ENCODE results near the gene DENND1A.

Gene DENND1A

DNA sequence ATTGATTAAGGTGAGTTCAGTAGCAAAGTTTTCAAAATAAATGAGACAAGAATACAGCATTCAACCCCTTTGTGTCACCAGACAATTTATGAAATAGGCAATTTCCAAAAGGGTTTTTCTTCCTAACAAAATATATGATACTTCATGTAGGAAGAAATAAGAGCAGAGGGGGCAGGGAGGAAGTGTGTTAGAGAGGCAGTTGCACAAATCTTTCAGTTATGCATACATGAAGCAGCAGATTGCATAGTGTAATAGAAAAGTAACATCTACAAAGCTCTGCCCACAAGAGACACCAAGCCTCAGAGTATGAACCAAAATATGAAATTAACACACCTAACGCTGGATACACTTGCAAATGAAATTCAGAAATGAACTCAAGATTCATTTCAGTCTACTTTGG lies 157.0 kb downstream of the DENND1A start:
- DNase-seq (ENCODE audit: low spot score) = no peak

DNA sequence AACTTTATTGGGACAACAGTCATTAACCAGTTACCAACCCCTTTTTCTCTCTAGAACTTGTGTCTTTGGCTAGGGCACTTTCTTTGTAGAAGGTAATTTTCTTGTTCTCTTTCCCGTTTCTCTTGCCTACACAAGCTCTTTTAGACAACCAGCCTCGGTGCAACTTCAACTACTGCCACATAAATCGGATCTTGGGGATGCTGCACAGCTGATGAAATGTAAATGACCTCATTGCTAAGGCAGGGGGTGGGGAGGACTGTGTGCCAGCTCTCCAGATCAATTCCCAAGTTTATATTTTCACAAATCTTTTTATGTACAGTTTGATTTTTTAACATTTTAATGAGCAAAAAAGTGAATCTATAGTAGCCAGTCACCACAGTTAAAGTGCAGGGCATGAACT lies 157.6 kb downstream of the DENND1A start:
- DNase-seq (ENCODE audit: low spot score) = no peak

DNA sequence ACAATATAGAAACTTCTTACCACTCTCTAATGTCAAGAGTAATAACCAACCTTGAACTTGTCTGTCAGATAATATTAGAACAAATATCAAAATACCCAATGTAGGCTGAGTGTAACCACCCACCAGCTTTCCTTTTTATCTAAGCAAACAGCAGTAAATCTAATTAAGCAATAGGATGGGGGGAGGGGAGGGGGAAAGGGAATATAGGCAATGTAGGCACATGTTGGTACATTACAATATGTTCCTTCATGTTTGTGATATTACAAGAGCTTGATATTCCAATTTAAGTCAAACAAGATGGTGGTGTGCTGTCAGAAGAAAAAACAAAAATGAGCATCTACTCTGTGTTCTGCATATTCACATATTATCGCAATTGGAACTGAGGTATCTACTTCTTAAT lies 158.2 kb downstream of the DENND1A start:
- DNase-seq (ENCODE audit: low spot score) = no peak

- DNase-seq (ENCODE audit: low spot score) = no peak
Observed at GRCh38 chr9:123769719-123770118, 160.2 kb downstream of the DENND1A start.

- no peak for DNase-seq (ENCODE audit: low spot score)
Observed at GRCh38 chr9:123763910-123764588, 165.9 kb downstream of the DENND1A start.

GRCh38 chr9:123761905-123762605 lies 167.9 kb downstream of the DENND1A start:
- no peak for DNase-seq (ENCODE audit: low spot score)

DNA sequence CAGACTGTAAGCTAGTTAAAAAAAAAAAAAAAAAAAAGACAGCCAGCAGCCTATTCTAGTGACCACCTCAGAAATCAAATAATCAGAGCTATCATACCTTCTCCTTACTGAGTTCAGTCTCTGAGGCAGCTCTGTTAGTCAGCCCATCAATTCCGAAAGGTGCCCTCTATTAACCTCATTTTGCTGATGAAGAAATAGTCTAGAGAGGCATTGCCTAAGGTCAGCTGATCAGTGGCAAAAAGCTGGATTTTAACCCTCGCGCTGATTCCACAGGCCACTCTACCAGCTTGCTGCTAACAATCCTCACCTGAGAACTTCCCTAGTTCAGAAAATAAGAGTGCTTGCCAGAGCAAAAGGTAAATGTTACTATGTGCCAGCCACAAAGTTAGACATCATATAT lies 172.0 kb downstream of the DENND1A start:
- DNase-seq (ENCODE audit: low spot score) = no peak

DNA sequence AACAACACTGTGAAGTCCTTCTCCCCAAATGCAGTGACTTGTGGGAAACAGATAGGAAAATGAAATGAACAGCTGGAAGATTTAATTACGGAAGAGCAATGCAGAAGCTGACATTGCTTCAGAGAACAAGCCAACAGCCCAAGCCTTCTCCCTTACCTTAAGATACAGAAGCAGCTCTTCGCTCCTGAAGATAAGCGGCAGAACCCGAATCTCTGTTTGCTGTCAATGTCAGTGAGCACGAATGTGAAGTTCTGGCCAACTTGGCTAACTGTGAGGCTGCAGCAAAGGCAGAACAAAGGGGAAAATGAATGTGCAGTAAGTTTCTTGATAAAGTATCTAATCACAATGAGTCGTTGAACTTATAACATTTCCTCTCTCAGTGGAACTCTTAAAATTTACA lies 172.4 kb downstream of the DENND1A start:
- no peak for DNase-seq (ENCODE audit: low spot score)

GRCh38 chr9:123756484-123757106 lies 173.3 kb downstream of the DENND1A start:
- no peak for DNase-seq (ENCODE audit: low spot score)

DNA sequence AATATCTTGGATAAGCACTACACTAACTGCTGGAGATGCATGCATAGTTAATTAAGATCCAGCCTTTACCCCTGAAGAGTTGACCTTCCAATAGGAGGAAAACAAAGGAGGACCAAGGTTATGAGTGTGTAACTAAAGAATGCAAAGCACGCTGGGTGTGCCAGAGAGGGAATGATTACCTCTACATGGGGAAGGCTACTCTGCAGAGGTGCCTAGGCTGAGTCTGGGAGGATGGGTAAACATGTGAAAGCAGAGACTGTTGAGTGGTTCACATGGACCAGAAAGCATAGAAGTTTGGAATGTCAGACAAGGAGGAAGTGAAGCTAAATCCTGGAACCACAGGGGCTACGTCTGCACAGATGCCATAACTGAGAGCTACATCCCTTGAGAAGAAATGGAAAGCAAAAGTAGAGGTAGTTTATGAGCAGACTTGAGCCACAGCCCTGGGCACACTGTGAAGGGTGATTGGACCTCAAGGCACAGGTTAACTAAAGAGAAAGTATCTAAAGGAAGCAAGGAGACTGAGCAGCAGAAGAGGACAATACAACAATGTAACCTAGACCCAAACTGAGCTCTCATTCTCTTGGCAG lies 176.2 kb downstream of the DENND1A start:
- no peak for DNase-seq (ENCODE audit: low spot score)

DNA sequence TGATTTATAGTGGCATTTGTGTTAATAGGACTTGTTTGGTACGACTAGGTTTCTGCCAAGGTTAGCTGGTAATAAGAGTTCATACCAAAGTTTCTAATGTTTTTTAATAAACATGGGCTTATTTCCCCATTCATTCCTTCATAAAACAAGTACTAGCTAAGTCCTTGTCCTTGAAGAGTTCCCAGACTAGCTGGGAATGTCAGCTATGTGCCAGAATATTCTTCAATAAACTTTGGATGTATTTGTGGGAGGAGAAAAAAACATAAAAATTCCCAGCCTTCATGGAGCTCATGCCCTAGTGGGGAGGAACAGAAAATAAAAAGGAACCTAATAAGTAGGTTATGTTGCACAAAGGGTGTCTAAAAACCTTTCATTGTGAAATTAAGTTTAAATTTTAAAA lies 176.9 kb downstream of the DENND1A start:
- no peak for DNase-seq (ENCODE audit: low spot score)

DNA sequence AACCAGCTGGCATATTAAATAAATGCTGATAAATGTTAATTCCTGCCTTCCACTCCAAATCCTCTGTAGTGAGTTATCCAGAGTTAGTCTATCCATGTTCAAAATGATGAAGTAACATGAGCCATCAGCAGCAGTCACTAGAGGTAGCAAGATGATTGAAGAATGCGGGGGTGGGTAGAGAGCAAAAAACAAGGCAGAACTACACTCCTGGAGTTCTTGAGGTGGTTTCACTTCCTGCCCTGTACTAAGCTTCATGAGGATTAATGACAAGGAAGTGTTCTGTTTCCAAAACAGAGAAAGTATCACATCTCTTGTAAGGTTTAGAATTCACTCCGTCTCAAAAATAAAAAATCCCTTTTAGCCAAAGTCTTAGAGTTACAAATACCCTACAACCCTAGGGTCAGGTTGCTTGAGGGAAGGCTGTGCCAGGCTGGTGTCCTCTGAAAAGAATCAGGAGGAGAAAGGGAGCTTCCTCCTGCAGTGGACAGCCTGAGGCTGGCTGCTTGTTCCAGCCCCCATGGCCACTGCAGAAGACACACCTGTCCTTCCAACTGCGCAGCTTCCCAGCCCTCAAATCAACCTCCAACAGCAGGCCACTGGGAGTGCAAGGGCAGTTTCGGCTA lies 180.2 kb downstream of the DENND1A start:
- peak; percentile 1 for DNase-seq (ENCODE audit: low spot score)

- no peak for DNase-seq (ENCODE audit: low spot score)
Observed at GRCh38 chr9:123746765-123747164, 183.2 kb downstream of the DENND1A start.

DNA sequence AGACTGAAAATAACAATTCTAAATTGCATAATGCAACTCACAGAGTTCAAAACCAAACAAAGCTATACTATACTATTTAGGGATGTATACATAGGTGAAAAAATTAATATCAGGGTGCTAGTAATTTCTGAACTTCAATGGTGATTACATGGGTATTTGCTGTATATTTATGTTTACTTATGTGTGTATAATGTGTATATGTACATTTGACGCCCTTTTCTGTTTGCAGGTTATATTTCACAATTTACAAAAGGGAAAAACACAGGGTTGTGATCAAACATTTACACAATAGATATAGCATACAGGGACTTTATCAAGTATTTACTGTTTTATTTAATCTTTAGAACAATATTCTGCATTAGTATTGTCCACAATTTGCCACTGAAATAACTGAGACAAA lies 184.0 kb downstream of the DENND1A start:
- DNase-seq (ENCODE audit: low spot score) = no peak

- DNase-seq (ENCODE audit: low spot score) = no peak
Observed at GRCh38 chr9:123745451-123745850, 184.5 kb downstream of the DENND1A start.

GRCh38 chr9:123743737-123744136 lies 186.2 kb downstream of the DENND1A start:
- no peak for DNase-seq (ENCODE audit: low spot score)

GRCh38 chr9:123742009-123742767 lies 187.7 kb downstream of the DENND1A start:
- no peak for DNase-seq (ENCODE audit: low spot score)

GRCh38 chr9:123741214-123741613 lies 188.7 kb downstream of the DENND1A start:
- no peak for DNase-seq (ENCODE audit: low spot score)

GRCh38 chr9:123739902-123740301 lies 190.0 kb downstream of the DENND1A start:
- DNase-seq (ENCODE audit: low spot score) = no peak

DNA sequence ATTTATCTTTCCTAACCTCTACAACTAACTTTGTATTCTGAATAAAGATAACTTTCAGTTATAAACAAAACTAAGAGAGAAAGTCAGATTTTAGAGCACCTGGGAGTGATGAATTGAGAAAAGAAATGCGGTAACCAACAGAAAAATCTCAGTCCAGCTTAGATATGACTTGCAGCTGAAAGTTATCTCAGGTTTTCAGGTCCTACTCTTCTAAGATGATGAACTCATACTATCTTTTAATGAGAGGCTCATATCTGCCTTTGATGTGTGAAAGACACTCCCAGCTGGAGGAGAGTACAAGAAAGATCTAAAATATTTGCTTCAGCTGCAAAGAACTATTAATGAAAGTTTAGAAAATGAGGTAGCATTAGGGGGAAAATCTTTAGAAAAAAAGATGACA lies 190.5 kb downstream of the DENND1A start:
- no peak for DNase-seq (ENCODE audit: low spot score)

DNA sequence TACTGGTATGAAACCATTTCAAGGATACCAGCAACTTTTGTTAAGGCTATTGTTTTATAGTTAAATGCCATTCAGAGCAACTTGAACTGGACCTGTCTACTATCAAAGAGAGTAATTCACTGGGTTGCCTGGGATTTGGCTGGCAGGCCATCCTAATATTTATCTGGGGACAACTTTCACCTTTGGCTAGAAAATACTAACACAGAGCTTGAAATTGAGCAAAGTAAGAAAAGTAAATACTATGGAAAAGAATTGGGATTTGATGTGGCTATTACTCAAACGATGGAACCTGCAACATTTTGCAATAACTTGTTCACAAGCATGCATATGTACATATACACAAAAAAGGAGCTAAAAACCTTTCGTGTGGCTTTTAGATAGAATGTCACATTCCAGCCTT lies 191.3 kb downstream of the DENND1A start:
- no peak for DNase-seq (ENCODE audit: low spot score)

GRCh38 chr9:123735376-123735775 lies 194.6 kb downstream of the DENND1A start:
- no peak for DNase-seq (ENCODE audit: low spot score)
